OCI-LY7 (cell line): ENCODE data around the gene CDKAL1. TPM values are rescaled to one million over a fixed set of nuclear protein-coding genes. Genes with fewer than 3 reads are reported as not detected.
A peak's percentile ranks its signal among the peaks of the same experiment; 100 is the strongest.

ENCODE experiments used
- BruUV-seq: library from RNA; stranded (reverse); fragments of 400-500 nt; replicated peaks from 2 replicates; lab custom pipeline; 2021; lab: Mats Ljungman, UMichigan
- CTCF ChIA-PET: fragments of 300-600 bp; sonication (Branson Sonifier 250); formaldehyde crosslinking; loops from one replicate; lab custom pipeline; 2022; ENCODE audit warnings: antibody characterized with exemption; ENCODE audit not compliant: unreplicated experiment; lab: Charles Lee
- POLR2A ChIA-PET: fragments of 300-600 bp; sonication (Branson Sonifier 250); formaldehyde crosslinking; loops from one replicate; lab custom pipeline; 2022; ENCODE audit warnings: antibody characterized with exemption; lab: Charles Lee
- DNase-seq: peaks from one replicate; pipeline ENCODE4 v3.0.0-alpha.2; 2015; ENCODE audit warnings: low spot score
- H2AFZ ChIP-seq: fragments of 200-600 bp; sonication (generic), shearing (Covaris generic); 2 replicates; pipeline ENCODE4 v1.6.1; 2014; ENCODE audit warnings: mild to moderate bottlenecking, antibody characterized with exemption, low read length, moderate library complexity
- H3K27ac ChIP-seq: fragments of 200-600 bp; sonication (generic); 2 replicates; pipeline ENCODE4 v1.5.1; 2014; ENCODE audit warnings: mixed run types, low read depth, mild to moderate bottlenecking, moderate library complexity, low read length, inconsistent platforms; ENCODE audit not compliant: poor library complexity, severe bottlenecking
- H3K36me3 ChIP-seq: fragments of 200-600 bp; sonication (generic); 2 replicates; pipeline ENCODE4 v1.6.1; 2014; ENCODE audit warnings: mild to moderate bottlenecking, antibody characterized with exemption, low read length, moderate library complexity, mixed read lengths; ENCODE audit not compliant: insufficient read depth
- H3K4me1 ChIP-seq: fragments of 200-600 bp; sonication (generic); 2 replicates; pipeline ENCODE4 v1.5.1; 2014; ENCODE audit warnings: mild to moderate bottlenecking, low read length; ENCODE audit not compliant: insufficient read depth, poor library complexity, severe bottlenecking
- H3K4me2 ChIP-seq: fragments of 200-600 bp; sonication (generic); 2 replicates; pipeline ENCODE4 v1.6.1; 2014; ENCODE audit warnings: mild to moderate bottlenecking, low read length
- H3K4me3 ChIP-seq: fragments of 200-600 bp; sonication (generic); 2 replicates; pipeline ENCODE4 v1.5.1; 2014; ENCODE audit warnings: mild to moderate bottlenecking, low read depth, low read length; ENCODE audit not compliant: poor library complexity, severe bottlenecking
- H3K79me2 ChIP-seq: fragments of 200-600 bp; sonication (generic); 2 replicates; pipeline ENCODE4 v1.6.1; 2016; ENCODE audit warnings: low read depth, mild to moderate bottlenecking, low read length, moderate library complexity, mixed read lengths; ENCODE audit not compliant: insufficient read depth
- H3K9me2 ChIP-seq: fragments of 200-600 bp; sonication (generic); 2 replicates; pipeline ENCODE4 v1.6.1; 2016; ENCODE audit warnings: mild to moderate bottlenecking, low read length, mixed read lengths; ENCODE audit not compliant: insufficient read depth
- H3K9me3 ChIP-seq: fragments of 200-600 bp; sonication (generic); 2 replicates; pipeline ENCODE4 v1.6.1; 2014; ENCODE audit warnings: mild to moderate bottlenecking, mixed run types, low read length, mixed read lengths
- H4K20me1 ChIP-seq: fragments of 200-600 bp; sonication (generic); 2 replicates; pipeline ENCODE4 v1.6.1; 2014; ENCODE audit warnings: mild to moderate bottlenecking, antibody characterized with exemption, low read length, moderate library complexity, mixed read lengths; ENCODE audit not compliant: insufficient read depth
- CTCF ChIP-seq: fragments of 200-600 bp; sonication (generic); conservative IDR thresholded peaks from 2 replicates; pipeline ENCODE4 v1.5.1; 2014; ENCODE audit warnings: mild to moderate bottlenecking, antibody characterized with exemption, low read length, moderate library complexity, mixed read lengths
- EZH2phosphoT487 ChIP-seq: fragments of 200-600 bp; sonication (generic); IDR thresholded peaks from 2 replicates; pipeline ENCODE4 v1.6.1; 2018; ENCODE audit warnings: low read depth, borderline replicate concordance, mild to moderate bottlenecking, mixed run types, antibody characterized with exemption, low read length, moderate library complexity, mixed read lengths
- intact Hi-C: fragments of 100-400 bp; cut with micrococcal nuclease; formaldehyde crosslinking; loops from one replicate; pipeline ENCODE4 v1.10.0; 2022; ENCODE audit not compliant: unreplicated experiment
- total RNA-seq, 2 experiments: library from RNA; depleted of rRNA in 1 of 2; stranded (reverse); fragments of >200 nt in 1 of 2; shearing (Covaris generic) in 1 of 2; gene quantifications; 2 replicates each; pipeline ENCODE4 v1.2.3, GENCODE V29; 2014 to 2022

The CDKAL1 gene
- total RNA-seq, 2 experiments from 2014 or later: 19.9 to 21.1 TPM

- Histone ChIP-seq H3K27ac (no peak overlapping the region), H3K4me1 (no peaks in the 10 kb centered on the region), H3K9me3 (no peaks in the 10 kb centered on the region), H2AFZ (no peak overlapping the region), H3K4me2 (no peak overlapping the region), H4K20me1 (peaks cover 10% of the 10 kb centered on the region; the same call in 1 of the 2 replicates), H3K4me3 (no peak overlapping the region), H3K79me2 (no peaks in the 10 kb centered on the region), H3K36me3 (no peaks in the 10 kb centered on the region), H3K9me2 (no peaks in the 10 kb centered on the region)
- no peak for DNase-seq
- ChIA-PET CTCF (no interaction called here), POLR2A (no interaction called here)
- intact Hi-C loops: no loop called here
- no peak for TF ChIP-seq EZH2phosphoT487
- TF ChIP-seq CTCF: 0 out of 2 replicates have a peak, but pooled peaks have one; percentile 10
- BruUV-seq: no TSS peak
Observed at GRCh38 chr6:20686142-20686541, 151.9 kb downstream of the CDKAL1 start.

DNA sequence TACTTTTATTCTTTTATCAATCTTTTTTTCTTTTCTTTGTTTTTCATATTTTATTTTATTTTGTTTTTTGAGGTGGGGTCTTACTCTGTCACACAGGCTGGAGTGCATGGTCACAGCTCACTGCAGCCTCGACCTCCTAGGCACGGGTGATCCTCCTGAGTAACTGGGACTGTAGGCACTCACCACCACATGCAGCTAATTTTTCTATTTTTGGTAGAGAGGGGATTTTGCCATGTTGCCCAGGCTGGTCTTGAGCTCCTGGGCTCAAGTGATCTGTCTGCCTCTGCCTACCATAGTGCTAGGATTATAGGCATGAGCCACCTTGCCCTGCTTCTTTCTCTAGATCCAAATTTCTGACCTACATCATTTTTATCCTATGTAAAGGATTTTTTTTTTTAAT, 153.2 kb downstream of the CDKAL1 start:
- BruUV-seq: no TSS peak
- H3K4me1 ChIP-seq: no peaks in the 10 kb centered on the region
- TF ChIP-seq CTCF (no peak), EZH2phosphoT487 (no peak)
- CTCF ChIA-PET: no interaction called here
- no peak overlapping the region for H2AFZ ChIP-seq
- H3K27ac ChIP-seq: no peak overlapping the region
- 0 out of 2 replicates have a peak, but pooled peaks cover 4% of the 10 kb centered on the region for H4K20me1 ChIP-seq
- POLR2A ChIA-PET: interaction anchor here (0.6 kb wide), 1 partner anchor 191 kb away, joined by 3 read pairs; no protein-coding TSS in a partner anchor
- no peaks in the 10 kb centered on the region for H3K36me3 ChIP-seq
- H3K9me2 ChIP-seq: no peaks in the 10 kb centered on the region
- no peak overlapping the region for H3K4me2 ChIP-seq
- H3K4me3 ChIP-seq: no peak overlapping the region
- DNase-seq: no peak
- H3K9me3 ChIP-seq: no peaks in the 10 kb centered on the region
- H3K79me2 ChIP-seq: no peaks in the 10 kb centered on the region
- intact Hi-C loops: no loop called here

- BruUV-seq: no TSS peak
Observed at GRCh38 chr6:20688710-20689500, 154.6 kb downstream of the CDKAL1 start.

More at GRCh38 chr6:20688710-20689500, 154.6 kb downstream of the CDKAL1 start:
- no peak for TF ChIP-seq CTCF
- TF ChIP-seq EZH2phosphoT487: no peak
- no peaks in the 10 kb centered on the region for H3K4me1 ChIP-seq
- H3K9me3 ChIP-seq: no peaks in the 10 kb centered on the region
- H3K27ac ChIP-seq: no peak overlapping the region
- no peak overlapping the region for H3K4me3 ChIP-seq
- no peak for DNase-seq
- ChIA-PET POLR2A (no interaction called here), CTCF (no interaction called here)
- no peaks in the 10 kb centered on the region for H3K36me3 ChIP-seq
- no peak overlapping the region for H3K4me2 ChIP-seq
- no peaks in the 10 kb centered on the region for H3K79me2 ChIP-seq
- H3K9me2 ChIP-seq: no peaks in the 10 kb centered on the region
- H4K20me1 ChIP-seq: 0 out of 2 replicates have a peak, but pooled peaks cover under 1% of the 10 kb centered on the region
- intact Hi-C loops: no loop called here
- no peak overlapping the region for H2AFZ ChIP-seq
